Prostate gland (tissue), 2 donors: ENCODE data around the gene FREM2. TPM values are rescaled to one million over a fixed set of nuclear protein-coding genes. Genes with fewer than 3 reads are reported as not detected.

Experiments used
- DNase-seq: peaks from one replicate; pipeline ENCODE4 v3.0.0-alpha.2; 2019; ENCODE audit warnings: low spot score
- H3K27ac ChIP-seq, 2 donors: fragments of 200-600 bp; sonication (generic); 2 replicates each; pipeline ENCODE4 v1.5.1; 2017 to 2019
- H3K27me3 ChIP-seq: fragments of 200-600 bp; sonication (generic); replicated peaks from 2 replicates; pipeline ENCODE4 v1.5.1; 2019; ENCODE audit not compliant: insufficient read depth
- H3K36me3 ChIP-seq, 2 donors: fragments of 200-600 bp; sonication (generic); 1 replicate in 1 of 2; 2 replicates in 1 of 2; pipeline versions ENCODE4 v1.5.1 to v1.8.1; 2017 to 2019
- H3K4me1 ChIP-seq: fragments of 200-600 bp; sonication (generic); replicated peaks from 2 replicates; pipeline ENCODE4 v1.5.1; 2019
- H3K4me3 ChIP-seq, 2 donors: fragments of 200-600 bp; sonication (generic); 2 replicates each; pipeline ENCODE4 v1.5.1; 2017 to 2019
- H3K9me3 ChIP-seq: fragments of 200-600 bp; sonication (generic); 2 replicates; pipeline ENCODE4 v1.5.1; 2017
- POLR2A ChIP-seq: fragments of 450-650 bp; IDR thresholded peaks from one replicate; pipeline ENCODE4 v1.6.1; 2016; ENCODE audit warnings: antibody characterized with exemption, mild to moderate bottlenecking
- POLR2AphosphoS5 ChIP-seq: sonication (generic); formaldehyde crosslinking; IDR thresholded peaks from one replicate; pipeline ENCODE4 v1.6.1; 2017; ENCODE audit warnings: antibody characterized with exemption
- WGBS: methylation state at CpG from one replicate; pipeline ENCODE4 v1.1.5; 2018; 5-methylcytosine and 5-hydroxymethylcytosine counted together
- intact Hi-C: fragments of 100-400 bp; cut with DNase I; formaldehyde crosslinking; loops from one replicate; pipeline ENCODE4 v1.14.2; 2022
- total RNA-seq, 2 donors: library from RNA; depleted of rRNA; stranded (reverse); fragments of >200 nt; gene quantifications; one replicate each; pipeline ENCODE4 v1.1.0, GENCODE V29; 2016
- TF ChIP-seq, protein P1 (sequence below), 4 experiments: fragments of 200-600 bp in 2 of 4; fragments of 450-650 bp in 2 of 4; sonication (generic) in 2 of 4; IDR thresholded peaks; 1 replicate in 3 of 4; 2 replicates in 1 of 4; pipeline ENCODE4 v1.5.1; 2016 to 2019; ENCODE audit warnings: antibody characterized with exemption in 4 of 4, mild to moderate bottlenecking in 2 of 4, moderate library complexity in 2 of 4

FREM2 gene
- total RNA-seq, 2 donors from 2014 or later = 3.1 to 5.9 TPM

DNA sequence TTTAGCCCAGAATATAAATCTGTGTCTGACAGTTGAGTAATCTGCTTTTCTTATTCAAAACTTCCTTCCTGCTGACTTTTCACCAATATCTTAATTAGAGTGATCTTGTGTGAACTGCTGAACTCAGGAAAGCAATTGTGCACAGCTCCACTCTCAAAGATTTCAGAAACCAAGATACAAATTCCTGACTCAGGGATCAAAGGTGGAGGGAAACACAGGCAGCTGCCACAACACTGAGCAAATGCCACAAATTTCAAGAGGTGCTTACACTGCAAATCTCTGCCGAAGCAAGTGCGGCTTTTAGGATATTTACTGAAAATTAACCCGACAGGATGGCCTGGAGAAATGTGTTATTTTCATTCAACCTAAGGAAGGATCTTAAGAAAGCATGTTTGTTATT is 192.4 kb downstream of the FREM2 start:
- Histone ChIP-seq H3K4me3 (no peak overlapping the region), H3K9me3 (no peaks in the 10 kb centered on the region), H3K4me1 (no peaks in the 10 kb centered on the region), H3K36me3 (no peaks in the 10 kb centered on the region), H3K27me3 (no peaks in the 10 kb centered on the region), H3K27ac (no peak overlapping the region)
- TF ChIP-seq, protein P1, sequence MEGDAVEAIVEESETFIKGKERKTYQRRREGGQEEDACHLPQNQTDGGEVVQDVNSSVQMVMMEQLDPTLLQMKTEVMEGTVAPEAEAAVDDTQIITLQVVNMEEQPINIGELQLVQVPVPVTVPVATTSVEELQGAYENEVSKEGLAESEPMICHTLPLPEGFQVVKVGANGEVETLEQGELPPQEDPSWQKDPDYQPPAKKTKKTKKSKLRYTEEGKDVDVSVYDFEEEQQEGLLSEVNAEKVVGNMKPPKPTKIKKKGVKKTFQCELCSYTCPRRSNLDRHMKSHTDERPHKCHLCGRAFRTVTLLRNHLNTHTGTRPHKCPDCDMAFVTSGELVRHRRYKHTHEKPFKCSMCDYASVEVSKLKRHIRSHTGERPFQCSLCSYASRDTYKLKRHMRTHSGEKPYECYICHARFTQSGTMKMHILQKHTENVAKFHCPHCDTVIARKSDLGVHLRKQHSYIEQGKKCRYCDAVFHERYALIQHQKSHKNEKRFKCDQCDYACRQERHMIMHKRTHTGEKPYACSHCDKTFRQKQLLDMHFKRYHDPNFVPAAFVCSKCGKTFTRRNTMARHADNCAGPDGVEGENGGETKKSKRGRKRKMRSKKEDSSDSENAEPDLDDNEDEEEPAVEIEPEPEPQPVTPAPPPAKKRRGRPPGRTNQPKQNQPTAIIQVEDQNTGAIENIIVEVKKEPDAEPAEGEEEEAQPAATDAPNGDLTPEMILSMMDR (IDR thresholded peaks at IDR 0.05) = no peak
- intact Hi-C loops = no loop called here
- 87% methylated on average over 3 of the region's 3 CpGs for WGBS
- no peak for DNase-seq

DNA sequence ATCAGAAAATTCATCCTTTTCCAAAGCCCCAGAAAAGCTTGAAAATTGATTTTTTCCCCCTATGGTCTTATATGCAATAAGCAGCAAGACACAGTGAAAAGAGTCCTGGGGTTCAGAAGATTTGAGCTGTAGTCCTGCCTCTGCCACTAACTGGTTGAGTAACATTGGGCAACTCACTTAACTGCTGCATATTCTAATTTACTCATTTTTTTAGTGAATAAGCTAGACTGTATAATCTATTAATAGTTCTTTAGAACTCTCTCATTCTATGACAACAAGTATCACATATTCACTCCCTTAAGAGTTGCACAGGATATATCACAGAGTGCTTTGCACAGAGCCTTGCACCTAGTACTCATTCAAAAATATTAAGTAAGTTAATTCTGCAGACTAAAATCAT is 192.9 kb downstream of the FREM2 start:
- no peaks in the 10 kb centered on the region for H3K36me3 ChIP-seq
- no peaks in the 10 kb centered on the region for H3K9me3 ChIP-seq
- H3K4me1 ChIP-seq = no peaks in the 10 kb centered on the region
- H3K27ac ChIP-seq = no peak overlapping the region
- intact Hi-C loops = no loop called here
- H3K4me3 ChIP-seq = no peak overlapping the region
- no peaks in the 10 kb centered on the region for H3K27me3 ChIP-seq
- TF ChIP-seq, protein P1 (IDR thresholded peaks at IDR 0.05) = no peak
- TF ChIP-seq POLR2AphosphoS5 (no peak), POLR2A (no peak)
- no peak for DNase-seq

DNA sequence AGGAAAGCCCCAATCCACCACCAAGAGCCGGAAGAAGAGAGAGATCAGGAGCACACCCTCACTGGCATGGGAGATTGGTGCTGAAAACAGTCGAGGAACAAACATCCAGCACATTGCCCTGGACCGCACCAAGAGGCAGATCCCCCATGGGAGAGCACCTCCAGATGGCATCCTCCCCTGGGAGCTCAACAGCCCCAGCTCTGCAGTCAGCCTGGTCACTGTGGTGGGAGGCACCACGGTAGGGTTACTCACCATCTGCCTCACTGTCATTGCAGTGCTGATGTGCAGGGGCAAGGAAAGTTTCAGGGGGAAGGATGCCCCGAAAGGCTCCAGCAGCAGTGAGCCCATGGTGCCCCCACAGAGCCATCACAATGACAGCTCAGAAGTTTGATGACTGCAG is 193.5 kb downstream of the FREM2 start:
- TF ChIP-seq POLR2AphosphoS5 (no peak), POLR2A (no peak)
- TF ChIP-seq, protein P1 (IDR thresholded peaks at IDR 0.05) = no peak
- Histone ChIP-seq H3K4me3 (no peak overlapping the region), H3K27me3 (no peaks in the 10 kb centered on the region), H3K9me3 (no peaks in the 10 kb centered on the region), H3K36me3 (no peaks in the 10 kb centered on the region), H3K27ac (no peak overlapping the region), H3K4me1 (no peaks in the 10 kb centered on the region)
- intact Hi-C loops = no loop called here
- no peak for DNase-seq
- WGBS = 95% methylated on average over 5 of the region's 5 CpGs

DNA sequence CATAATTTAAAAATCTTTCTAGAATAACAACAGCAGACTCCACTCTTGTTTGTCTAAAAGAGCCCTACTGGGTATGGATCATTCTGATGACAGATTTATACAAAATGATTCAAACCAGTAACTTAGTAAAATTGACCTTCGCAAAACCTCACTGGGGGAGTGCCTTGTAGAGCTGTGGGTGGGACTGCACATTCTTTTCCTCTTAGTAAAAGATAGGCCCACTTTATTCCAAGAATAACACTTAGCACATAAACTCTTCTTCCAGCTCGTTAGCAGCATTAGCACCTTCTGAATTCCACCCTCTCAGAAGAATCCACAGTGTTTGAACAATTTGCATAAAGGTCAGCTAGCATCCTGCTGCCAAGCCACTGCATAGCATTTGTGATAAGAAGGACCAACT is 196.9 kb downstream of the FREM2 start:
- TF ChIP-seq, protein P1 (IDR thresholded peaks at IDR 0.05) = no peak
- no peaks in the 10 kb centered on the region for H3K36me3 ChIP-seq
- H3K4me1 ChIP-seq = no peaks in the 10 kb centered on the region
- WGBS = 38% methylated on average over 2 of the region's 2 CpGs
- H3K27me3 ChIP-seq = no peaks in the 10 kb centered on the region
- intact Hi-C loops = no loop called here
- H3K4me3 ChIP-seq = no peak overlapping the region
- H3K27ac ChIP-seq = no peak overlapping the region
- no peaks in the 10 kb centered on the region for H3K9me3 ChIP-seq
- no peak for DNase-seq

DNA sequence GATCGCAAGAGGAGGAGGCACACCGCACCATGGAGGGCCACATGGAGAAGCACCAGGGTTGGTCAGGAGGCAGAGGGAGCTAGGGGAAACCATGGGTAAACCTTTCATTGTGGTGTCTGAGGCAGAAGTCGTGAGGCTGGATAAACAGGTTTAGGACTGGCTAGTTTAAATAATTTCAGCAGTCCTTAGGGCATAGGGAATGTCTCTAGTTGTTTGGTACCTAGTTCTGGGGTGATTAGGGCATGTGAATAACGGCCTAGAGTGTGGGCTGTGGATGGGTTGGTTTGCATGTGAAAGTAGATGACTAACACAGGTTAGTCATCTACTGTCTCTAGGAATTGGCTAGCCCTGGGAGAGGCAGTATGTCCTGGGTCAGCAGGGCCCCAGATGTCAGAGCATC is 201.4 kb downstream of the FREM2 start:
- H3K27ac ChIP-seq = no peak overlapping the region
- no peak for TF ChIP-seq POLR2A
- TF ChIP-seq, protein P1 (IDR thresholded peaks at IDR 0.05) = no peak
- TF ChIP-seq POLR2AphosphoS5 = no peak
- H3K9me3 ChIP-seq = no peaks in the 10 kb centered on the region
- no peak for DNase-seq
- 73% methylated on average over 4 of the region's 4 CpGs for WGBS
- intact Hi-C loops = no loop called here
- no peaks in the 10 kb centered on the region for H3K4me1 ChIP-seq
- no peak overlapping the region for H3K4me3 ChIP-seq
- H3K36me3 ChIP-seq = no peaks in the 10 kb centered on the region
- H3K27me3 ChIP-seq = no peaks in the 10 kb centered on the region
